CD4-positive, alpha-beta memory T cell (primary cell): ENCODE results near the gene SGTA. TPM values are rescaled to one million over a fixed set of nuclear protein-coding genes. Genes with fewer than 3 reads are reported as not detected.
"Not testable (repeated sequence)": the region's sequence is repeated elsewhere in the genome, so short reads cannot be mapped to it uniquely, and the experiment has no call there.

Source experiments
- CTCF ChIA-PET: fragments of 350-600 bp; sonication (Branson Sonifier 250); formaldehyde crosslinking; loops from one replicate; lab custom pipeline; 2021; ENCODE audit warnings: inconsistent platforms; ENCODE audit not compliant: partially characterized antibody; lab: Charles Lee
- POLR2A ChIA-PET: fragments of 350-600 bp; sonication (Branson Sonifier 250); formaldehyde crosslinking; loops from one replicate; lab custom pipeline; 2021; ENCODE audit not compliant: partially characterized antibody; lab: Charles Lee
- DNase-seq, 5 donors: peaks; one replicate each; pipeline versions ENCODE4 v3.0.0 to v3.0.0-alpha.2; 2020 to 2022; ENCODE audit warnings: mixed read lengths in 1 of 5
- H3K27ac ChIP-seq: one replicate; pipeline ENCODE4 v1.7.0; 2013; ENCODE audit warnings: low read depth, low read length
- H3K27me3 ChIP-seq: 2 replicates; pipeline ENCODE4 v1.7.0; 2013; ENCODE audit warnings: mild to moderate bottlenecking, low read length, moderate library complexity; ENCODE audit not compliant: insufficient read depth
- H3K36me3 ChIP-seq: 2 replicates; pipeline ENCODE4 v1.7.0; 2013; ENCODE audit warnings: mild to moderate bottlenecking, low read length, moderate library complexity; ENCODE audit not compliant: insufficient read depth
- H3K4me1 ChIP-seq: 2 replicates; pipeline ENCODE4 v1.7.0; 2013; ENCODE audit warnings: mild to moderate bottlenecking, low read length, moderate library complexity; ENCODE audit not compliant: insufficient read depth
- H3K4me3 ChIP-seq, 2 donors: one replicate each; pipeline ENCODE4 v1.7.0; 2013; ENCODE audit warnings: low read length in 2 of 2, mild to moderate bottlenecking in 1 of 2
- H3K9me3 ChIP-seq, 2 donors: one replicate each; pipeline ENCODE4 v1.7.0; 2013; ENCODE audit warnings: low read length in 2 of 2, control low read depth in 1 of 2; ENCODE audit not compliant: control insufficient read depth in 1 of 2
- H3K27ac Mint-ChIP-seq, 7 donors: one replicate each; pipeline ENCODE4 v1.8.0; 2020 to 2021; ENCODE audit warnings: mixed read lengths in 7 of 7, mild to moderate bottlenecking in 6 of 7, inconsistent platforms in 3 of 7, moderate library complexity in 3 of 7
- H3K27me3 Mint-ChIP-seq, 2 donors: one replicate each; pipeline ENCODE4 v1.8.0; 2020 to 2021; ENCODE audit warnings: mixed read lengths in 2 of 2
- H3K36me3 Mint-ChIP-seq, 2 donors: one replicate each; pipeline ENCODE4 v1.8.0; 2020 to 2021; ENCODE audit warnings: mixed read lengths in 2 of 2, inconsistent platforms in 1 of 2, mild to moderate bottlenecking in 1 of 2
- H3K4me1 Mint-ChIP-seq, 4 donors: one replicate each; pipeline ENCODE4 v1.8.0; 2020 to 2021; ENCODE audit warnings: mixed read lengths in 4 of 4, mild to moderate bottlenecking in 1 of 4
- H3K4me3 Mint-ChIP-seq, 8 donors: one replicate each; pipeline ENCODE4 v1.8.0; 2020 to 2021; ENCODE audit warnings: mixed read lengths in 8 of 8, mild to moderate bottlenecking in 7 of 8, moderate library complexity in 6 of 8, inconsistent platforms in 3 of 8
- H3K9me3 Mint-ChIP-seq, 8 donors: one replicate each; pipeline ENCODE4 v1.8.0; 2020 to 2021; ENCODE audit warnings: mixed read lengths in 8 of 8, mild to moderate bottlenecking in 5 of 8, inconsistent platforms in 3 of 8, moderate library complexity in 1 of 8
- intact Hi-C: fragments of 100-400 bp; cut with micrococcal nuclease; formaldehyde crosslinking; loops from one replicate; pipeline ENCODE4 v1.15.1; 2023
- polyA plus RNA-seq, 2 donors: library from polyadenylated mRNA; unstranded; fragments of 300-500 nt; fragmentation: Illumina TruSeq; gene quantifications; one replicate each; pipeline ENCODE4 v1.2.3, GENCODE V29; 2021
- total RNA-seq, 2 experiments: library from RNA; stranded (reverse); gene quantifications; one replicate each; pipeline ENCODE4 v1.2.3, GENCODE V29; 2021

SGTA gene
- total and polyA plus RNA-seq, 4 experiments from 2014 or later = 27.7 to 37.8 (median 36.0) TPM

DNA sequence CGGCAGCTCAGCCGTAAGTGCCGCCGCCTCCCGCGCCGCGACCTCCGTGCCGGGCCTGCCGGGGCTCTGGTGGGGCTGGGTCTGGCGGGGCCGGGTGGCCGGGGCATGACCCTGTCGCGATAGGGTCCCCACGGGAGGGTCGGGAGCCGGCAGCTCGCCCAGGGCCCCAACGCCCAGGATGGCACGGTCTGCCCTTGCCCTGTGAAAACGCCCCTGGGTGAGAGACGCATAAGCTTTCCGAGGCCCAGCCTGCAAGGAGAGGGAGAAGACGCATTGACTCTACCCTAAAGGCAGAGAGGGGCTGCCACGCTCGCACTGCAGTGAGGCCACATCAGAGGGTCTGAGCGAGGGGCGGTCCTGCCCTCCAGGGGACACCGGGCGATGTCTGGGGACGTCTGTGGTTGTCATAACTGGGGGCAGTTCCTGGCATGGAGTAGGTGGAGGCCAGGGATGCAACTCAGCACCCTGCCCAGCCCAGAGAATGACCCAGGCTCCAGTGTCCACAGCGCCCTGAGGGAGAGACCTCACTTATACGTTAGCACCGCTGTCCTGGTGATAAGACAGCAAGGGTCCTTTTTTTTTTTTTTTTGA is 37.1 kb upstream of the SGTA start:
- no peaks in the 10 kb centered on the region for H3K36me3 ChIP-seq
- H3K9me3 ChIP-seq = no peaks in the 10 kb centered on the region
- peak overlapping the region; percentile 76 to 87 (median 84) for H3K4me3 Mint-ChIP-seq
- H3K27me3 ChIP-seq = no peaks in the 10 kb centered on the region
- ChIA-PET CTCF (interaction anchor here (0.8 to 1.1 kb wide), 3 partner anchors 16 to 32 kb away, joined by 3 to 4 read pairs (median 4); no protein-coding TSS in a partner anchor), POLR2A (interaction anchor here (1.0 to 2.3 kb wide), 2 partner anchors 21 to 35 kb away, joined by 3 to 9 read pairs; partner anchors contain the start of genes THOP1 and ZNF555)
- H3K36me3 Mint-ChIP-seq = peaks cover 3 to 6% of the 10 kb centered on the region in 2 donors
- peak overlapping the region; percentile 33 for H3K27ac ChIP-seq
- peak overlapping the region in 1 of 7 donors; percentile 70 for H3K27ac Mint-ChIP-seq
- no peaks in the 10 kb centered on the region for H3K9me3 Mint-ChIP-seq
- H3K4me3 ChIP-seq = peak overlapping the region; percentile 51 to 69
- no peak for DNase-seq
- H3K4me1 ChIP-seq = peaks cover 8% of the 10 kb centered on the region
- intact Hi-C loops = no loop called here
- H3K4me1 Mint-ChIP-seq = peaks cover 4 to 18% (median 4%) of the 10 kb centered on the region in 4 donors
- no peaks in the 10 kb centered on the region for H3K27me3 Mint-ChIP-seq

DNA sequence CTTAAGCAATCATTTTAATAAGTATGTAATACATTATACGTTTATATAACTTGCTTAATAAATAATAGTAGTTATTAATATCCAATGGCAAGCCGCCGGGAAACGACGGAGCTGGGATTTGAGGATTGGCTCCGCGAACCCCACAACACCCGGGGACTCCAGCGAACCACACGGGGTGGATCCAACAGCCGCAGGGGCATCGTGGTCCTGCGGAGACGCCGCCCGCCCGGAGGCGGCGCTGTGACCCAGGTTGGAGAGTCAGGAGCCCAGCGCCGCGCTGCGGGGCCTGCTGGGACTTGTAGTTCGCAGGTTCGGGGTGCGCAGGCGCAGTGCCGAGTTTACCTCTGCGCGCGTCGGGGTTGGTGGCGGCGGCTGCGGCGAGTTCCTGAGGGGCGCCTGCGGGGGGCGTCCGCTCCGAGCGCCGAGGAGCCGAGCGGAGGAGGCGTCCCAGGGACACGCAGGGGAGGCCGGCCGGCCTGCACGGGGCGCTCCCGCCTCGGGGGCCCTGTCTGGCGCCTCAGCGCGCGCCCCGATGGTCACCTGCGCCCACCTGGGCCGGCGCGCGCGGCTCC is 36.6 kb upstream of the SGTA start, which contains the start of gene ZNF554:
TSS of gene ZNF554 (plus strand) at position 329 of the 572 bp plus-strand sequence. CDS start at position 533, 204 bp downstream.
- no peaks in the 10 kb centered on the region for H3K9me3 ChIP-seq
- peak within 1 kb of the TSS in 5 of 7 donors; percentile 42 to 70 (median 62) for H3K27ac Mint-ChIP-seq
- peak within 1 kb of the TSS; percentile 33 for H3K27ac ChIP-seq
- H3K4me3 ChIP-seq = peak within 1 kb of the TSS; percentile 51 to 69
- H3K4me3 Mint-ChIP-seq = peak within 1 kb of the TSS; percentile 76 to 88 (median 85)
- intact Hi-C loops = loop anchor here (1.0 to 10.0 kb wide), 4 partner anchors 22 to 215 kb away; partner anchors contain the start of genes THOP1 and ZNF555
- H3K27me3 Mint-ChIP-seq = no peaks in the 10 kb centered on the region
- peaks cover 8% of the 10 kb centered on the region for H3K4me1 ChIP-seq
- peaks cover 2 to 4% of the 10 kb centered on the region in 2 donors for H3K36me3 Mint-ChIP-seq
- no peaks in the 10 kb centered on the region for H3K9me3 Mint-ChIP-seq
- H3K36me3 ChIP-seq = no peaks in the 10 kb centered on the region
- ChIA-PET POLR2A (interaction anchor here (1.0 to 2.3 kb wide), 2 partner anchors 22 to 34 kb away, joined by 3 to 9 read pairs; partner anchors contain the start of genes THOP1 and ZNF555), CTCF (interaction anchor here (0.7 to 1.3 kb wide), 7 partner anchors 16 to 56 kb away, joined by 3 to 4 read pairs (median 4); partner anchors contain the start of gene ZNF556)
- no peaks in the 10 kb centered on the region for H3K27me3 ChIP-seq
- peak; percentile 95 to 97 (median 97) for DNase-seq
- H3K4me1 Mint-ChIP-seq = peaks cover 2 to 18% (median 4%) of the 10 kb centered on the region in 4 donors

GRCh38 chr19:2817237-2817829 is 34.3 kb upstream of the SGTA start:
- DNase-seq, CTCF ChIA-PET, H3K36me3 Mint-ChIP-seq, POLR2A ChIA-PET, H3K4me3 ChIP-seq, H3K4me1 ChIP-seq, H3K9me3 ChIP-seq, H3K27me3 Mint-ChIP-seq, H3K27ac ChIP-seq, H3K27me3 ChIP-seq, H3K9me3 Mint-ChIP-seq, H3K36me3 ChIP-seq: not testable (repeated sequence)
- H3K4me3 Mint-ChIP-seq = peak overlapping the region in 3 of 8 donors; percentile 1 to 39 (median 1)
- peak overlapping the region in 1 of 7 donors; percentile 76 for H3K27ac Mint-ChIP-seq
- intact Hi-C loops = loop anchor here (10.0 kb wide), 1 partner anchor 217 kb away; no protein-coding TSS in a partner anchor
- H3K4me1 Mint-ChIP-seq = peaks cover 0 to 18% (median 3%) of the 10 kb centered on the region in 4 donors

DNA sequence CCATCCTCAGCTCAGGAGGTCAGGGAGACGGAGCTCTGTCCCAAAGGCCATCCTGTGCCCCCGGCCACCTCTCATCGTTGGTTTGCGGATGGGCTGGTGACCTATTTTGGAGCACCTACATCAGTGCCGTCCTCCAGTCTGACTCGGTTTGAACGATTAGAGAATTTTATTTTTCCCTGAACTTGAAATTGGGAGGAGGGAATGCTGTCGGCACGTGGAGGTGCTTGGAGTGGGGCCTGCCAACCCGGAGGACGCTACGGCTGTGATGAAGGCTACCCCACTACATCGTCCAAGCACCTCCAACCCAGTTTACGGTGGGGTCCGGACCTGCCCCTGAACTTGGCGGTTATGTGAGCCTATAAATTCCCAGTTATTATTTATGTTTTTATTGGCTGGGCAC is 33.6 kb upstream of the SGTA start:
- H3K36me3 ChIP-seq = no peaks in the 10 kb centered on the region
- no peak overlapping the region for H3K4me3 ChIP-seq
- intact Hi-C loops = loop anchor here (10.0 kb wide), 1 partner anchor 218 kb away; no protein-coding TSS in a partner anchor
- Mint-ChIP-seq H3K27me3 (no peaks in the 10 kb centered on the region), H3K36me3 (no peaks in the 10 kb centered on the region), H3K4me1 (peaks cover 0 to 14% (median 3%) of the 10 kb centered on the region in 4 donors), H3K4me3 (no peak overlapping the region), H3K9me3 (no peaks in the 10 kb centered on the region), H3K27ac (peak overlapping the region in 1 of 7 donors; percentile 76)
- POLR2A ChIA-PET = no interaction called here
- peaks cover 8% of the 10 kb centered on the region for H3K4me1 ChIP-seq
- no peaks in the 10 kb centered on the region for H3K27me3 ChIP-seq
- DNase-seq = no peak
- CTCF ChIA-PET = no interaction called here
- H3K9me3 ChIP-seq = no peaks in the 10 kb centered on the region
- H3K27ac ChIP-seq = no peak overlapping the region

GRCh38 chr19:2815923-2816322 is 32.9 kb upstream of the SGTA start:
- Mint-ChIP-seq H3K4me3 (no peak overlapping the region), H3K36me3 (peaks cover 0 to 2% of the 10 kb centered on the region in 2 donors), H3K9me3 (no peaks in the 10 kb centered on the region), H3K27ac (peak overlapping the region in 1 of 7 donors; percentile 31), H3K4me1 (peaks cover 0 to 7% (median 3%) of the 10 kb centered on the region in 4 donors), H3K27me3 (no peaks in the 10 kb centered on the region)
- H3K36me3 ChIP-seq = no peaks in the 10 kb centered on the region
- no peak for DNase-seq
- H3K4me3 ChIP-seq = no peak overlapping the region
- ChIA-PET CTCF (no interaction called here), POLR2A (interaction anchor here (0.6 kb wide), 1 partner anchor 375 kb away, joined by 3 read pairs; no protein-coding TSS in a partner anchor)
- H3K4me1 ChIP-seq = peaks cover 8% of the 10 kb centered on the region
- no peak overlapping the region for H3K27ac ChIP-seq
- no peaks in the 10 kb centered on the region for H3K9me3 ChIP-seq
- no peaks in the 10 kb centered on the region for H3K27me3 ChIP-seq
- intact Hi-C loops = loop anchor here (10.0 kb wide), 1 partner anchor 219 kb away; no protein-coding TSS in a partner anchor

DNA sequence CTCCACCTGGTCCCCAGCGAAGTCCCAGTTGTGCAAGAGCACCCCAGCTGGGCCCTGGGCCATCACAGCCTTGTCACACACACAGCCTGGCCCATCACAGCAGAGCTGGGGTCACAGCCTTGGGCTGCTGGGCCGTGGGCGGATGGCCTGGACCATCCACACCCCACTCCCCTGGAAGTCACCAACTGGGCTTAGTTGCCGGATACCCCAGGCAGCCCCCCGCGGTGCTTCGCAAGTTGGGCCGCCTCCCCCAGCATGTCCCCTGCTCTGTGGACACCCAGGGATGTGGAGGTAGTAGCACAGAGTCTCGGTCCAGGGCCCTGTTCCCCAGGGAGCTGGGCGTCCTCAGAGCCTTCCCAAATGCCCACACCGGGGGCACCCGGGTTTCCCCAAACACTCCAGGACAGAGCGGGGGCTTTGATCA is 32.1 kb upstream of the SGTA start:
- Histone ChIP-seq H3K27ac (no peak overlapping the region), H3K9me3 (no peaks in the 10 kb centered on the region), H3K27me3 (no peaks in the 10 kb centered on the region), H3K4me3 (no peak overlapping the region), H3K36me3 (no peaks in the 10 kb centered on the region), H3K4me1 (peaks cover 1% of the 10 kb centered on the region)
- POLR2A ChIA-PET = no interaction called here
- Mint-ChIP-seq H3K4me3 (no peak overlapping the region), H3K27me3 (no peaks in the 10 kb centered on the region), H3K27ac (no peak overlapping the region), H3K9me3 (no peaks in the 10 kb centered on the region), H3K4me1 (peaks cover 0 to 2% (median 1%) of the 10 kb centered on the region in 4 donors), H3K36me3 (peaks cover 0 to 2% of the 10 kb centered on the region in 2 donors)
- intact Hi-C loops = loop anchor here (10.0 kb wide), 1 partner anchor 220 kb away; no protein-coding TSS in a partner anchor
- CTCF ChIA-PET = no interaction called here
- no peak for DNase-seq
